GM12878 (cell line): Measurements from ENCODE around the gene TOE1. TPM values are rescaled to one million over a fixed set of nuclear protein-coding genes. Genes with fewer than 3 reads are reported as not detected.

ENCODE experiments used
- ATAC-seq: fragments of 200-7000 bp; cut with Tn5 transposase; 3 replicates; pipeline ENCODE4 v1.9.1; 2020; ENCODE audit warnings: mild to moderate bottlenecking, moderate library complexity
- BruUV-seq: library from RNA; stranded (reverse); fragments of 400-500 nt; replicated peaks from 2 replicates; lab custom pipeline; 2021; lab: Mats Ljungman, UMichigan
- CTCF ChIA-PET: fragments of 300-600 bp; sonication (Branson Sonifier 250); formaldehyde crosslinking; extraction: SDS; loops from one replicate; lab custom pipeline; 2021; ENCODE audit warnings: inconsistent platforms; lab: Yijun Ruan, JAX
- POLR2A ChIA-PET: fragments of 350-600 bp; formaldehyde crosslinking; extraction: SDS; loops from one replicate; lab custom pipeline; 2021; ENCODE audit warnings: inconsistent platforms; lab: Charles Lee
- RAD21 ChIA-PET: fragments of 300-600 bp; sonication (Branson Sonifier 250); formaldehyde crosslinking; loops from one replicate; lab custom pipeline; 2023; ENCODE audit warnings: antibody characterized with exemption; ENCODE audit not compliant: unreplicated experiment; lab: Charles Lee
- SMC1A ChIA-PET: fragments of 300-600 bp; sonication (Branson Sonifier 250); formaldehyde crosslinking; loops from one replicate; lab custom pipeline; 2023; ENCODE audit not compliant: unreplicated experiment, uncharacterized antibody; lab: Charles Lee
- DNase-seq: peaks from one replicate; pipeline ENCODE4 v3.0.0-alpha.2; 2011; ENCODE audit warnings: low read depth, low spot score
- FAIRE-seq: peaks from 3 replicates; lab custom pipeline; 2011; peaks lifted over from hg19 to GRCh38; lab: Jason Lieb, UNC
- H2AFZ ChIP-seq: 2 replicates; pipeline ENCODE4 v1.6.0; 2011; ENCODE audit warnings: low read depth, low read length, control low read depth; ENCODE audit not compliant: control insufficient read depth
- H3K27ac ChIP-seq: 2 replicates; pipeline ENCODE4 v1.5.1; 2011; ENCODE audit warnings: control low read depth; ENCODE audit not compliant: control insufficient read depth, insufficient read depth
- H3K27me3 ChIP-seq, 2 experiments: replicated peaks in 1 of 2; 2 replicates each; pipeline versions ENCODE4 v1.6.0 to v1.6.1; 2011; ENCODE audit warnings: low read length in 1 of 2; ENCODE audit not compliant: control insufficient read depth in 2 of 2, insufficient read depth in 2 of 2
- H3K36me3 ChIP-seq, 2 experiments: 2 replicates each; pipeline ENCODE4 v1.5.1; 2011; ENCODE audit warnings: low read length in 1 of 2; ENCODE audit not compliant: control insufficient read depth in 2 of 2, insufficient read depth in 2 of 2
- H3K4me1 ChIP-seq: 2 replicates; pipeline ENCODE4 v1.6.1; 2011; ENCODE audit warnings: mild to moderate bottlenecking, low read length, moderate library complexity, mixed read lengths; ENCODE audit not compliant: control insufficient read depth, insufficient read depth
- H3K4me2 ChIP-seq: 2 replicates; pipeline ENCODE4 v1.6.0; 2011; ENCODE audit warnings: control low read depth; ENCODE audit not compliant: control insufficient read depth, insufficient read depth
- H3K4me3 ChIP-seq: fragments of 200-600 bp; sonication (generic); 2 replicates; pipeline ENCODE4 v1.5.1; 2016
- H3K79me2 ChIP-seq: 2 replicates; pipeline ENCODE4 v1.6.0; 2011; ENCODE audit warnings: low read length; ENCODE audit not compliant: control insufficient read depth, insufficient read depth
- H3K9ac ChIP-seq: 2 replicates; pipeline ENCODE4 v1.8.0; 2011; ENCODE audit warnings: low read length, control low read depth, mixed read lengths; ENCODE audit not compliant: control insufficient read depth, insufficient read depth
- H3K9me3 ChIP-seq: replicated peaks from 3 replicates; pipeline ENCODE4 v1.5.1; 2011; ENCODE audit warnings: mild to moderate bottlenecking, low read length; ENCODE audit not compliant: control insufficient read depth, insufficient read depth
- H4K20me1 ChIP-seq: 2 replicates; pipeline ENCODE4 v1.6.0; 2011; ENCODE audit not compliant: control insufficient read depth, insufficient read depth
- BCLAF1 ChIP-seq: fragments of 450-650 bp; IDR thresholded peaks from 2 replicates; pipeline ENCODE4 v1.6.1; 2017; ENCODE audit warnings: antibody characterized with exemption, mild to moderate bottlenecking, moderate library complexity
- BHLHE40 ChIP-seq, 2 experiments: fragments of 450-650 bp in 1 of 2; IDR thresholded peaks; 2 replicates each; pipeline ENCODE4 v1.6.1; 2011 to 2017; ENCODE audit warnings: low read depth in 2 of 2, borderline replicate concordance in 1 of 2, improper control_type of control experiment in 1 of 2, low read length in 1 of 2, mild to moderate bottlenecking in 1 of 2
- E4F1 ChIP-seq: fragments of 450-650 bp; IDR thresholded peaks from 2 replicates; pipeline ENCODE4 v1.6.1; 2018; ENCODE audit warnings: borderline replicate concordance, mild to moderate bottlenecking; ENCODE audit not compliant: partially characterized antibody
- EED ChIP-seq: sonication (generic); IDR thresholded peaks from 2 replicates; pipeline ENCODE4 v1.6.1; 2016; ENCODE audit warnings: antibody characterized with exemption, low read depth
- FOXM1 ChIP-seq: IDR thresholded peaks from 2 replicates; pipeline ENCODE4 v1.6.1; 2012; ENCODE audit warnings: low read depth, mild to moderate bottlenecking, inconsistent platforms, low read length, moderate library complexity
- HDAC6 ChIP-seq: fragments of 200-600 bp; sonication (generic); IDR thresholded peaks from one replicate; pipeline ENCODE4 v1.8.0; 2017; ENCODE audit warnings: antibody characterized with exemption; ENCODE audit not compliant: unreplicated experiment
- NR2C2 ChIP-seq: IDR thresholded peaks from 2 replicates; pipeline ENCODE4 v1.6.1; 2011; ENCODE audit warnings: borderline replicate concordance, low read depth; ENCODE audit not compliant: control insufficient read depth, insufficient read length
- NRF1 ChIP-seq: conservative IDR thresholded peaks from 2 replicates; pipeline ENCODE4 v1.6.1; 2011; ENCODE audit warnings: mild to moderate bottlenecking, low read depth, low read length, improper control_type of control experiment
- SMAD5 ChIP-seq: IDR thresholded peaks from 2 replicates; pipeline ENCODE4 v1.6.1; 2016; ENCODE audit warnings: antibody characterized with exemption, low read depth
- ZBTB40 ChIP-seq: fragments of 450-650 bp; IDR thresholded peaks from 2 replicates; pipeline ENCODE4 v1.6.1; 2016; ENCODE audit warnings: mild to moderate bottlenecking, moderate library complexity, borderline replicate concordance
- ZNF274 ChIP-seq: IDR thresholded peaks from one replicate; pipeline ENCODE4 v1.8.0; 2011; ENCODE audit not compliant: insufficient read length, insufficient read depth
- WGBS: methylation state at CpG from one replicate; pipeline ENCODE4 v1.1.6; 2016; ENCODE audit warnings: low lambda C conversion rate; ENCODE audit not compliant: insufficient replicate concordance, insufficient coverage; ENCODE audit errors: missing lambda C conversion rate; 5-methylcytosine and 5-hydroxymethylcytosine counted together
- in situ Hi-C: fragments of 300-500 bp; cut with MboI; formaldehyde crosslinking; loops from 9 replicates; pipeline ENCODE4 v1.14.3; 2018; ENCODE audit warnings: mixed read lengths
- intact Hi-C: fragments of 100-400 bp; cut with micrococcal nuclease; formaldehyde crosslinking; loops from one replicate; pipeline ENCODE4 v1.14.2; 2022; ENCODE audit not compliant: unreplicated experiment
- polyA plus RNA-seq, 11 experiments: library from polyadenylated mRNA; depleted of rRNA in 4 of 11; unstranded in 6 of 11; stranded (reverse) in 5 of 11; fragments of >200 nt; fragmentation: Nextera tagmentation in 4 of 11; fragmentation: Illumina TruSeq in 1 of 11; extraction: Ambion mirVana in 4 of 11; extraction: Trizol in 1 of 11; gene quantifications; 1 replicate in 1 of 11; 2 replicates in 10 of 11; pipeline versions ENCODE4 v1.2.1 to v1.2.3, GENCODE V29; 2011 to 2016; ENCODE audit warnings: inconsistent platforms in 2 of 11, missing spikeins in 2 of 11, low read depth in 1 of 11
- total RNA-seq, 4 experiments: library from RNA; depleted of rRNA in 3 of 4; stranded (reverse); fragments of >200 nt in 3 of 4; fragmentation: Illumina TruSeq in 1 of 4; extraction: Trizol in 1 of 4; gene quantifications; 2 replicates each; pipeline versions ENCODE4 v1.2.1 to v1.2.3, GENCODE V29; 2013 to 2021

The TOE1 gene
- total and polyA plus RNA-seq, 10 of the 15 experiments (the other 5 are each of a cell fraction or from before 2014, with no cell fraction given): 22.7 to 38.0 (median 33.3) TPM

DNA sequence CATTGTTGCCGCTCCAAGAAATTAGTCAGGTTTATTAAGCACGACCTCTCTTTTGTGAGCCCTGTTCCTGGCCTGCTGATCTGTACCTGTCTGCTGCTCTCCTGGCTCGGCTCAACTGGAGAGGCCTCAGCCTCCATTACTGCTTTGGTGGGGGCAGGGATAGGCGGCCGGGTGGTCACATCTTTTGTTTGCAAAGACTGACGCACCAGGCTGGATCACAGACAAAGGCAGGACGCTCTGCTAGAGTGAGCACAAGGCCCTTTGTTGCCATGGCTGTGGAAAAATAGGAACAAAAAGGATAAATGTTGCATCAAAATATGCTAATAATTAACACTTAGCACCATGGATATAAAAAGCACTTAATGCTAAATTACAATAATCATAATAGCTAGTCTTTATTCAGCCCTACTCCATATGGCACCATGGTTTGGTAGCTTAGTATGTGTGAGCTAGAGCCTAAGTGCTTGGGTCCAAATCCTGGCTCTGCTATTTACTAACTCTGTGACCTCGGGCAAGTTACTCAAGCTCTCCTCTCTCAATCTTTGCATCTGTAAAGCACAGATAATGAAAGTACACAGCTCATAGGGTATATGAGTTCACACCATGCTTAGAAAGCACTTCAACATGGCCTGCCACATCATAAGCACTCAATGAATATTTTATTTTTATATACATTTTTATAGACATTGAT is 42.2 kb upstream of the TOE1 start:
- H4K20me1 ChIP-seq: no peaks in the 10 kb centered on the region
- BruUV-seq: no TSS peak
- no peaks in the 10 kb centered on the region for H3K9me3 ChIP-seq
- DNase-seq: no peak
- H3K79me2 ChIP-seq: no peaks in the 10 kb centered on the region
- ChIA-PET CTCF (interaction anchor here (0.8 to 10.7 kb wide), 7 partner anchors 15 to 504 kb away, joined by 3 to 252 read pairs (median 13); partner anchors contain the start of genes HECTD3, MUTYH, TESK2 and TOE1), POLR2A (interaction anchor here (1.1 kb wide), 1 partner anchor 193 kb away, joined by 4 read pairs; the partner anchor contains the start of gene TESK2), RAD21 (interaction anchor here (1.1 to 8.5 kb wide), 3 partner anchors 195 to 505 kb away, joined by 3 to 313 read pairs (median 8); partner anchors contain the start of genes HECTD3 and UROD), SMC1A (interaction anchor here (9.2 kb wide), 1 partner anchor 283 kb away, joined by 284 read pairs; the partner anchor contains the start of genes HECTD3 and UROD)
- in situ Hi-C loops: no loop called here
- no peak overlapping the region for H3K4me2 ChIP-seq
- FAIRE-seq: no peak
- no peak overlapping the region for H3K9ac ChIP-seq
- ATAC-seq: no peak
- H3K27me3 ChIP-seq: no peaks in the 10 kb centered on the region
- intact Hi-C loops: no loop called here
- no peaks in the 10 kb centered on the region for H3K36me3 ChIP-seq
- H3K4me3 ChIP-seq: no peak overlapping the region
- H3K27ac ChIP-seq: no peak overlapping the region
- H2AFZ ChIP-seq: no peak overlapping the region
- no peaks in the 10 kb centered on the region for H3K4me1 ChIP-seq
- 45% methylated on average over 8 of the region's 8 CpGs for WGBS
- no peak for TF ChIP-seq NR2C2
- TF ChIP-seq EED: no peak
- TF ChIP-seq ZBTB40: no peak
- no peak for TF ChIP-seq E4F1
- no peak for TF ChIP-seq NRF1
- no peak for TF ChIP-seq ZNF274
- TF ChIP-seq BHLHE40 (IDR thresholded peaks at IDR 0.05; ENCODE audit: borderline replicate concordance in 1 of 2, low read depth in 2 of 2, low read length in 1 of 2): no peak
- no peak for TF ChIP-seq FOXM1
- no peak for TF ChIP-seq BCLAF1
- TF ChIP-seq HDAC6: no peak
- TF ChIP-seq SMAD5: no peak
